CD4-positive, alpha-beta T cell (primary cell): ENCODE measurements around the gene SAC3D1. TPM values are rescaled to one million over a fixed set of nuclear protein-coding genes. Genes with fewer than 3 reads are reported as not detected.

ENCODE experiments used
- ATAC-seq: fragments of 200-7000 bp; cut with Tn5 transposase; one replicate; pipeline ENCODE4 v1.10.0; 2022; ENCODE audit warnings: mild to moderate bottlenecking; ENCODE audit not compliant: poor library complexity
- CTCF ChIA-PET: fragments of 350-600 bp; sonication (Branson Sonifier 250); formaldehyde crosslinking; loops from one replicate; lab custom pipeline; 2021; ENCODE audit warnings: antibody characterized with exemption, inconsistent platforms; lab: Charles Lee
- POLR2A ChIA-PET: fragments of 350-600 bp; sonication (Branson Sonifier 250); formaldehyde crosslinking; loops from one replicate; lab custom pipeline; 2021; ENCODE audit warnings: antibody characterized with exemption, inconsistent platforms; lab: Charles Lee
- DNase-seq, 14 experiments: peaks; one replicate each; pipeline ENCODE4 v3.0.0-alpha.2; 2013 to 2020; ENCODE audit warnings: mixed read lengths in 2 of 14
- H3K27ac ChIP-seq, 2 donors: one replicate each; pipeline versions ENCODE4 v1.5.1 to v1.7.0; 2013; ENCODE audit warnings: low read length in 2 of 2, low read depth in 1 of 2, mild to moderate bottlenecking in 1 of 2
- H3K27me3 ChIP-seq, 2 experiments: 1 replicate in 1 of 2; 2 replicates in 1 of 2; pipeline versions ENCODE4 v1.6.1 to v1.7.0; 2013; ENCODE audit warnings: low read length in 2 of 2, control low read depth in 1 of 2, mild to moderate bottlenecking in 1 of 2, moderate library complexity in 1 of 2; ENCODE audit not compliant: insufficient read depth in 2 of 2, control insufficient read depth in 1 of 2
- H3K36me3 ChIP-seq: one replicate; pipeline ENCODE4 v1.6.1; 2013; ENCODE audit warnings: low read length, control low read depth; ENCODE audit not compliant: insufficient read depth
- H3K4me1 ChIP-seq: one replicate; pipeline ENCODE4 v1.6.1; 2013; ENCODE audit warnings: low read length, control low read depth; ENCODE audit not compliant: insufficient read depth
- H3K4me3 ChIP-seq: one replicate; pipeline ENCODE4 v1.5.1; 2013; ENCODE audit warnings: mild to moderate bottlenecking, low read length, moderate library complexity
- H3K9me3 ChIP-seq, 2 experiments: 1 replicate in 1 of 2; 2 replicates in 1 of 2; pipeline versions ENCODE4 v1.6.1 to v1.7.0; 2013; ENCODE audit warnings: low read length in 2 of 2, mild to moderate bottlenecking in 2 of 2, control low read depth in 1 of 2, moderate library complexity in 1 of 2; ENCODE audit not compliant: control insufficient read depth in 1 of 2, insufficient read depth in 1 of 2
- H3K27ac Mint-ChIP-seq: one replicate; pipeline ENCODE4 v1.8.0; 2020; ENCODE audit warnings: mixed read lengths
- H3K27me3 Mint-ChIP-seq: one replicate; pipeline ENCODE4 v1.8.0; 2021; ENCODE audit warnings: mixed read lengths
- H3K36me3 Mint-ChIP-seq: one replicate; pipeline ENCODE4 v1.8.0; 2021; ENCODE audit warnings: low read depth, mixed read lengths
- H3K4me1 Mint-ChIP-seq: one replicate; pipeline ENCODE4 v1.8.0; 2021; ENCODE audit warnings: low read depth, mixed read lengths
- H3K4me3 Mint-ChIP-seq: one replicate; pipeline ENCODE4 v1.8.0; 2020; ENCODE audit warnings: mild to moderate bottlenecking, mixed read lengths
- H3K9me3 Mint-ChIP-seq: one replicate; pipeline ENCODE4 v1.8.0; 2020; ENCODE audit warnings: mixed read lengths
- intact Hi-C, 2 experiments: fragments of 100-400 bp; cut with DNase I in 1 of 2; cut with micrococcal nuclease in 1 of 2; formaldehyde crosslinking; loops; one replicate each; pipeline versions ENCODE4 v1.15.1 to v1.9.0; 2023 to 2025; cut with DNase I, micrococcal nuclease
- total RNA-seq, 174 experiments: library from RNA in 2 of 174; stranded (reverse) in 2 of 174; gene quantifications; one replicate each; pipeline ENCODE4 v1.2.3 and lab custom pipeline; 2021 to 2026
- TF ChIP-seq, protein P1 (sequence below): fragments of 200-600 bp; IDR thresholded peaks from one replicate; pipeline ENCODE4 v1.8.0; 2022; ENCODE audit warnings: antibody characterized with exemption, mild to moderate bottlenecking

The SAC3D1 gene
- total RNA-seq, 2 experiments from 2014 or later, result 0.49 to 0.78 TPM

DNA sequence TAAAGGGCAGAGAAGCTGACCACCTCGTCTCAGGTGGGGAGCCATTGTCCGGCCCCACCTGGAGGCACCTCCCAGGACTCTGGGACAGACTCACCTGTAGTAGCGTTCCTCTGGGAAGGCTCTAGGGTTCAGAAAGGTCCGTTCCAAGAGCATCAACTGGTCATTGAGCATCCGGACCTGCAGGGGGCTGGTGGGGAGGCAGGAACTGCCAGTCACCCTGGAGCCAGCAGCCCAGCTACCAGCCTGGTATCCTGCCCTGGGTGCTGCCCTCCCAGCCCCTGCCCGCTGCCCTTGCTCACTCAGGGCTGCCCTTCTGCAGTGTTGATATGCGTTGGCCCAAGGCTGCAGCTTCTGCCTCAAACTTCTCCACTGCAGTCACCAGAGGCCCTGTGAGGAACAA, 4.7 kb downstream of the SAC3D1 start:
- H3K36me3 Mint-ChIP-seq, result peaks cover 15% of the 10 kb centered on the region
- no peak overlapping the region for H3K27ac Mint-ChIP-seq
- H3K9me3 Mint-ChIP-seq, result no peaks in the 10 kb centered on the region
- H3K4me1 Mint-ChIP-seq, result peaks cover 35% of the 10 kb centered on the region
- intact Hi-C loops, result no loop called here
- no peak overlapping the region for H3K4me3 Mint-ChIP-seq
- Histone ChIP-seq H3K27ac (no peak overlapping the region), H3K27me3 (no peaks in the 10 kb centered on the region), H3K36me3 (peaks cover 8% of the 10 kb centered on the region), H3K4me1 (peaks cover 38% of the 10 kb centered on the region), H3K4me3 (no peak overlapping the region), H3K9me3 (no peaks in the 10 kb centered on the region)
- TF ChIP-seq, protein P1, sequence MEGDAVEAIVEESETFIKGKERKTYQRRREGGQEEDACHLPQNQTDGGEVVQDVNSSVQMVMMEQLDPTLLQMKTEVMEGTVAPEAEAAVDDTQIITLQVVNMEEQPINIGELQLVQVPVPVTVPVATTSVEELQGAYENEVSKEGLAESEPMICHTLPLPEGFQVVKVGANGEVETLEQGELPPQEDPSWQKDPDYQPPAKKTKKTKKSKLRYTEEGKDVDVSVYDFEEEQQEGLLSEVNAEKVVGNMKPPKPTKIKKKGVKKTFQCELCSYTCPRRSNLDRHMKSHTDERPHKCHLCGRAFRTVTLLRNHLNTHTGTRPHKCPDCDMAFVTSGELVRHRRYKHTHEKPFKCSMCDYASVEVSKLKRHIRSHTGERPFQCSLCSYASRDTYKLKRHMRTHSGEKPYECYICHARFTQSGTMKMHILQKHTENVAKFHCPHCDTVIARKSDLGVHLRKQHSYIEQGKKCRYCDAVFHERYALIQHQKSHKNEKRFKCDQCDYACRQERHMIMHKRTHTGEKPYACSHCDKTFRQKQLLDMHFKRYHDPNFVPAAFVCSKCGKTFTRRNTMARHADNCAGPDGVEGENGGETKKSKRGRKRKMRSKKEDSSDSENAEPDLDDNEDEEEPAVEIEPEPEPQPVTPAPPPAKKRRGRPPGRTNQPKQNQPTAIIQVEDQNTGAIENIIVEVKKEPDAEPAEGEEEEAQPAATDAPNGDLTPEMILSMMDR, result no peak
- ATAC-seq (no peak), DNase-seq (no peak)
- ChIA-PET CTCF (no interaction called here), POLR2A (no interaction called here)
- no peaks in the 10 kb centered on the region for H3K27me3 Mint-ChIP-seq

DNA sequence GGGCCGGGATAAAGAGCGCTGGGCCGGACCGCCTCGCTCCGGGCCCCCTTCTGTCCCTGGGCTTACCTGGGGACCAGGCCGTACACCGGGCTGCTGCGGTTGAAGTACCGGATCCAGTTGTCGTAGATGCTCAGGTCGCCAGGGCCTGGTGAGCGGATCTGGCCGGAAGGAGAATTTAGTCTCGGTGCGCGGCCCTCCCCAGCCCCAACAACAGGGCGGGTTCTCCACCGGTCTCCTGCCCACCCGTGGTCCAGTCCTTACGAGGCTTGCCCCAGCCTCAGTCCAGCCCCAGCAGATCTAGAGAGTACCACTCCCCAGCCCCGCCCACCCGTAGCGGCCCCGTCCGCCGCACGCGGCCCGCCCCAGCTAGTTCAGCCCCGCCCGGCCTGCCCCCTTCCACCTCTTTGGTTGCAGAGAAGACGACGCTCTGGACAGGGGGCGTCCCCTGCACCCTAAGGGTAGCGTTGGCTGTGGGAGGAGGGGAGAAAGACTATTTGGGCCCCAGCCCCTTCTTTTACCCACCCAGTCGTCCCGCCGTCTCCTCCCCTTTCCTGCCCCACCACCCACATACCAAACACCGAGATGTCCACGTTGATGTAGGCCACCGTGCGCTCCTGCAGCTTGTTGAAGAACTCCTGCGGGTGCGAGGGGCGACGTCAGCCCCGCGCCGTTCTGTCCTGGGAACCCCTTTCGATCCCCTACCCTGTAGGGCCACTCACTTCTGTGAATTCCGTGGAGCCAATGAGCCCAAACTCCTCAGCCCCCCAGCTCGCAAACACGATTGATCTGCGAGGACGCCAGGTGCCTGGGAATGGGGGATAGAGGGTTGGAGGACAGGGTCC, 6.8 kb downstream of the SAC3D1 start:
- ATAC-seq (peak; percentile 62), DNase-seq (peak in 8 of 14 experiments; percentile 12 to 46 (median 24))
- ChIA-PET POLR2A (interaction anchor here (1.3 kb wide), 1 partner anchor 74 kb away, joined by 4 read pairs; the partner anchor contains the start of genes FAU and MRPL49), CTCF (no interaction called here)
- H3K27ac Mint-ChIP-seq, result peak overlapping the region; percentile 82
- intact Hi-C loops, result no loop called here
- H3K4me1 ChIP-seq, result peaks cover 25% of the 10 kb centered on the region
- peaks cover 8% of the 10 kb centered on the region for H3K36me3 ChIP-seq
- H3K4me3 ChIP-seq, result peak overlapping the region; percentile 63
- TF ChIP-seq, protein P1, result no peak
- no peaks in the 10 kb centered on the region for H3K27me3 Mint-ChIP-seq
- no peaks in the 10 kb centered on the region for H3K27me3 ChIP-seq
- no peaks in the 10 kb centered on the region for H3K9me3 Mint-ChIP-seq
- H3K9me3 ChIP-seq, result no peaks in the 10 kb centered on the region
- peak overlapping the region; percentile 91 for H3K4me3 Mint-ChIP-seq
- peaks cover 13% of the 10 kb centered on the region for H3K36me3 Mint-ChIP-seq
- no peak overlapping the region for H3K27ac ChIP-seq
- peaks cover 24% of the 10 kb centered on the region for H3K4me1 Mint-ChIP-seq

DNA sequence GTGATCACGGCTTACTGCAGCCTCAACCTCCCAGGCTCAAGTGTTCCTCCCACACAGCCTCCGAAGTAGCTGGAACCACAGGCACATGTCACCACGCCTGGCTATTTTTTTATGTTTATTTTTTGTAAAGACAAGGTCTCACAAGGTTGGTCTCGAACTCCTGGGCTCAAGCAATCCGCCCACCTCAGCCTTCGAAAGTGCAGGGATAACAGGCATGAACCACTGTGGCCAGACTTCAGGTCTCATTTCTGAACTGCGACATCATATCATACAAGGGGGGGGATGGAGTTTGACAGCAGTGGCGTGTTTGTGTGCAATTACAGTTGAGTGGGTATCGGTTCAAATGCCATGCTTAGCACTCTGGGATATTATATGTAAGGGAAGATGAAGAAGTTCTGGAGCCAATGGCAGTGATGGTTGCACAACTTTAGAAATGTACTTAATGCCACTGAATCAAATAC, 10.4 kb downstream of the SAC3D1 start:
- no peak for DNase-seq
- H3K27me3 ChIP-seq, result no peaks in the 10 kb centered on the region
- H3K9me3 ChIP-seq, result no peaks in the 10 kb centered on the region
- H3K27me3 Mint-ChIP-seq, result no peaks in the 10 kb centered on the region
- TF ChIP-seq, protein P1, result no peak
- H3K4me1 ChIP-seq, result peaks cover 34% of the 10 kb centered on the region
- H3K9me3 Mint-ChIP-seq, result no peaks in the 10 kb centered on the region
- intact Hi-C loops, result no loop called here
- H3K4me3 Mint-ChIP-seq, result no peak overlapping the region
- H3K4me3 ChIP-seq, result no peak overlapping the region
- H3K4me1 Mint-ChIP-seq, result peaks cover 32% of the 10 kb centered on the region
- no peak overlapping the region for H3K27ac ChIP-seq
- ChIA-PET CTCF (interaction anchor here (0.6 to 1.0 kb wide), 2 partner anchors 13 to 37 kb away, joined by 3 to 4 read pairs; partner anchors contain the start of gene ARL2), POLR2A (no interaction called here)
- no peaks in the 10 kb centered on the region for H3K36me3 ChIP-seq
- no peak for ATAC-seq
- no peak overlapping the region for H3K27ac Mint-ChIP-seq
- peaks cover 1% of the 10 kb centered on the region for H3K36me3 Mint-ChIP-seq
